GM19238 (cell line): ENCODE measurements around the gene CCDC77.

Source experiments
- DNase-seq: peaks from one replicate; pipeline ENCODE4 v3.0.0; 2011; ENCODE audit warnings: low spot score; ENCODE audit not compliant: insufficient read length

Gene CCDC77

DNA sequence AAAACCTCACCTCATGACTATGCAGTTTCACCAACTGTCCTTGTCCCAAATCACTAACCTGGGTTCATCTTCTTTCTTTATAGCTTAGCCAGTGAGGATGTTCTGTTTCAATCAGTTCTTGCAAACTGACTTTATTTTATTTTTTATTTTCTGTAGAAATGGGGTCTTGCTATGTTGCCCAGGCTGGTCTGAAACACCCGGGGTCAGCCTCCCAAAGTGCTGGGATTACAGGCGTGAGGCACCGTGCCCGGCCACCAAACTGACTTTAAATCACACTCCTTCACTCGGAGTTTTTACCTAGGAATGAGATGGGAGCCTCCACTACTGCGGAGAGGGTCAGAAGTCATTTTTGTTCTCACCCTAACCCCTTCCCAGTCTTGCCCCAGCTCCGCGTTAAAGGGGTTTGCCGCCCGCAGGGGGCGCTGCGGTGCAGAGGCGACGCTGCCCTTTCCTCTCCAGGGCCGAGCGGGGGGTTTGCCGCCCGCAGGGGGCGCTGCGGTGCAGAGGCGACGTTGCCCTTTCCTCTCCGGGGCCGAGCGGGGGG is 51.3 kb downstream of the CCDC77 start:
- peak; percentile 43 for DNase-seq

DNA sequence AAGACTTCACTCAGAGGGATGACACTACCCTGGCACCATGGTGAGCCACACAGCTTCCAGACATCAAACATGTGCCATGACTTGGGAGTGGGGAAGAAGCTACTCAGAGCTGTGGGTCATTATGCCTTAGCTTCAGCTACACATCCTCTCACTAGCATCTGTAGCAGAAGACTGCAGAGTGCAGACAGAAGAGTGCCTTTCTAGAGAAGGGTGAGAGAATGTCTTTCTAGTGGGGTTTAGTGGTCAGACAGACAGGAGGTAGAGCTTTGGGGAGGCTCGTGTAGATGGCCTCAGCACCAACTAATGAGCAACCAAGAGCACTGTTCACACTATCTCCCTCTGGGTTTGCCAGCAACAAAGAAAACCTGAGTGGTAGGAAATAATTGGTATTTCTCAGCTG is 53.4 kb downstream of the CCDC77 start:
- no peak for DNase-seq

DNA sequence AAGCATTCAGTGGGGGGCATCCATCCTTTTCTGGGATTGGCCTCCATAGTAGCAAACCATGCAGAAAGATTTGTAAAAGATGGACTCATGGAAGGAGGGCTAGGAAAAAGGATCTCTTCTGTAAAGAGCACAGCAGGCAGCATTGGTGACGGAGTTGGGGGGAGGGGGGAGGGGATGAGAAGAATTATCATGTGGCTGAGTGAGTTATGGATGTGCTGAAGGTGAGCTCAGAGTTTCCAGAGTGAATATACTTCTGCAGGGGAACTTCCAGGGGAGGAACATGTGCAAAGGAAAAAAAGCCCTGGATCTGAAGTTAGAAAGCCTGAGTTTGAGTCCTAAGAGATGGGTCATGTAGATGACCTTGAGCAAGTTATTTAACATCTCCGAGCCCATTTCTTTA is 54.4 kb downstream of the CCDC77 start:
- DNase-seq, result no peak

DNA sequence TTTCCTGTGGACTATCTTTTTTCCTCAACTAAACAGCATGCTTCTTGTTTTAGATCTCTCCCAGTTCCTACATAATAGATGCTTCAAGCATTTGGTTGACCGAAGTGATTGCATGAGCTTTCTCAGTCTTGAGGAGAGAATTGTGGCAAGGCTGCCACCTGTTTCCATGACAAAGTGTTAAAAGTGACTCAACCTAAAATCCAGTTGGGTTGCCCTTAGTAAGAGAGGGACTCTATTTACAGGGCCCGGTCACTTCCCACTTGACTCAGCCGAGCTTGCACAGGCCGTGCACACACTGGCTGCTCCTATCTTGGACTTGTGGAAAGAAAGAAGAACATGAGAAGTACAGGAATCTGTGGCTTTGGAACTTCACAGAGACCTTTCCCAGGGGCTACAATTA is 56.2 kb downstream of the CCDC77 start:
- no peak for DNase-seq

DNA sequence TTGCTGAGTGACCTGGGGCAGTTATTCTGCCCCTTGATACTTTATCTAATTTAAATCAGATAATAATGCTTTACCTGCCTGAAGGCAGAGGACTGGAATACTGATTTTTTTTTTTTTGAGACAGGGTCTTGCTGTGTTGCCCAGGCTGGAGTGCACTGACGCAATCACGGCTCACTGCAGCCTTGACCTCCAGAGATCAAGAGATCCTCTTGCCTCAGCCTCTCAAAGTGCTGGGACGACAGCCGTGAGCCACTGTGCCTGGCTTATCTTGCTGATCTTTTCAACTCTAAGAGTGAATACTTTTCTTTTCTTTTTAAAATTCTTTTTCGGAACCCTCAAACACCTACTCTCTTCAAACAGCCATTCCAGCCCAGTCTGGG is 57.6 kb downstream of the CCDC77 start:
- DNase-seq, result no peak

DNA sequence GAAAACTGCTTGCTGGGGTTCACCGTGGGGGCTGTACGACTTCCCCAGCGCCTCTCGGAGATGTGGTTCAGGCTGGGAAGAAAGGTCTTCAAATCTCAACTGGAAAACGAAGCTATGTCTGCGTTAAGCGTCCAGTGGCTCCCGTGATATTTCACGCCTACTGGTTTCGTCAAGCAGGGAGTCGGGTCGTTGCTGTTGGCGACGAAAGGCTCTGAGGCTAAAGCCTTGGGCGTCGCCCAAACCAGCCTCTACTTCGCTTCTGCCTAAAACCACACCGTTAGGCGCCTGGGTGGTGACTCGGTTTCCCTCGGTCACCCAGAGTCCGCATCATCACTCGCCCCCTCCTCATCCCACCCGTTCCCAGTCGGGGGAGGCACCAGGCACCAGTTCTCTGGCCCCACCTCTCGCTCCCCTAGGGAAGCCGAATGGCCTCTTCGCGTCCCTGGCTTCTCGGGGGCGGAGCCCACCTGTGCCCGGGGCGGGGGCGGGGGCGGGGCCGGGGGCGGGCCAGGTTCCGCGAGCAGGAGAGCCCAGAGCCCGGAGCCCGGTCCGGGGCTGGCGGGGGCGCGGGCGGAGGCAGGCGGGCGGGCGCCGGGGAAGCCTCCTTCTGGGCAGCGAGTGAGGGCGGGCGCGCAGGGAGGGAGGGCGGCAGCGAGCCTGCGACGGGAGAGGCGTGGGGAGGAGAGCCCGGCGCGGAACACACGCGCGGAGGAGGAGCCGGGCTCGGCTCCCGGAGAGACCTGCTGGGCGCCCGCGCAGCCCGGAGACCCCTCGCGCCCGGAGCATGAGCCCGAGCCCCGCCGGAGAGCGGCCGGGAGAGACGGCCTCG is 58.2 kb downstream of the CCDC77 start, which contains the start of gene B4GALNT3:
TSS of gene B4GALNT3 (plus strand) at position 510 of the 829 bp plus-strand sequence. CDS start 438 bp downstream, outside the sequence.
- no peak for DNase-seq

DNA sequence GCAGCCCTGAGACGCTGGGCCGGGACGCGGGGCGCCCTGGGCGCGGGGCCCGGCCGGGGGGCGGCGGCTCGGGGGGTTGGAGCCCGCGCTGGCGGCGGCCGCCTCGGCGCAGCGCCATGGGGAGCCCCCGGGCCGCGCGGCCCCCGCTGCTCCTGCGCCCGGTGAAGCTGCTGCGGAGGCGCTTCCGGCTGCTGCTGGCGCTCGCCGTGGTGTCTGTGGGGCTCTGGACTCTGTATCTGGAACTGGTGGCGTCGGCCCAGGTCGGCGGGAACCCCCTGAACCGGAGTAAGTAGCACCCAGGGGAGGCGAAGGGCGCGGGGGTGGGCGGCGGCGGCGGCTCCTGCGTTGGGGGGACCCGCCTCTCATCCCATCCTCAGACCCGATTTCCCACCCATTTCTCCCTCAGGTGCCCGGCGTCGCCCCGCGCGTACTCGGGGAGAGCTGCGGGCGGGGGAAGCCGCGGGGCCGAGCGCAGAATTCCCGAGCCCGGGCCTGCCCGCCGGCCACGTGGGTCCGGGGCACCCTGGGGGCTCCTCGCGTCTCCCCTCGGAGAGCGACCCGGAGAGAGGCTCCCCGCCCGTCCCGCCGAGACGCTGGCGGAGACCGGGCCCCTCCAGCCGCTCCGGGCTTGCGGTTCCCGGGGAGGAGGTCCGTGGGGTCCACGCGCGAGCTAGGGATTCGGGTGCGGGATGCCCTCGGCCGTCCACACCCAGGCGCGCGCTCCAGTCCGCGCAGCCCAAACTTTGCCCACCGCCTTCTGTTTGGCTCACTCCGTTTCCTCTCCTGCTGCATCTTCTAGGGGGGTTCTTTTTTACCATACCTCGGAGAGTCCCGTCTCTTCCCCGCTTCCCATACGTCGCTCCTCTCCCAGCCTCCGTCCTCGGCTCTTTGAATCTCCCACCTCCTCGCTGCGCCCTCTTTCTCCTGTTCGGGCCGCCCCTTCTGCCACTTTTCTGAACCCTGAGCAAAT is 59.1 kb downstream of the CCDC77 start:
- no peak for DNase-seq

DNA sequence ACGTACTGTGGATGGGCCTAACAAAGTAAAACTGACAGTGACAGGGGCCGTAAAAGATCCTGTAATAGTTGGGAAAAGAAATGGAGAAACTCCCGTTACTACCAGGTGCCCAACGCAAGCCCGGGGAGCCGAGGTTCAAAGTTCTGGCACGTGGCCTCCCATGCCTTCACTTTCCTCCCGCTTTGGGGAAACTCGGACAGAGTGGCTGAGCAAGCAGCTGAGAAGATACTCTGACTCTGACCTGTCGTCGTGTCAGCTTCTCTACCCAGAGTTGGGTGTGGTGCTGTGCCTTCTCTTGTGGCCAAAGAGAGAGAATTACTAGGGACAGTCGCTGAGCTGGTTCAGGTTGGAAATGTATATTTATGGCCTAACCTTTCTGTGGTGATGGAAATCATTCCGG is 60.0 kb downstream of the CCDC77 start:
- DNase-seq, result no peak

DNA sequence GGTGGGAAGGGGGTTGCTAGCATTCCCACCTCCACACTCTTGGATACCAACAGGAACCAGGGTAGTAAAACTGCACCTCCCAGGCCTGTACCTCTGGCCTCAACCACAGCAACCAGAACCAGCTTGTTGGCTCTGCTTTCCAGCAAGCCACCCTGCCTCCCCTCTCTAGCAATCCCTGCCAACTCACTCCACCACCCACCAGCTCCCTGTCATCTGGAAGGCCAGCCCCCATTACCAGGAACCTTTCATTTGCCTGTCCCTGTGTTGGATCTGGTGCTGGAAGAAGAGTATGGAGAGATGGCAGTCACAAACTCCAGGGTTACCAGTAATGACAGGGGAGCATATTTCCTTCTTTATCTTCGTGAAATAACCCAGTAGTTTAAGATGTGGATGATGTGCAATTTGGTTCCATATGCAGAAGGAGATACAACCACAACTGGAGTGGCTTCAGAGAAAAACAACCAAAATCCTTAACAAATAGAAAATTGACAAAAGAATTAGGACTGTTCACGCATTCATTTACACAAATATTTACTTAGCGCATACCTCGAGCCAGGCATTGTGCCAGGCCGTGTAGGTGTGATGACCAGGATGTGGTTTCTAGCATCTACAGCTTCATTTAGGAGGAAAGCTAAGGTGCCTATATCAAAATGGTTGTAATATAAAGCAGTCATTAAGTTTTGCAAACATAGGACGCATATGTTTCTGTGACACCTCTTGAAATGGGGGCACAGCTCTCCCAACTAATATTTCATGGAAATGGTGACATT is 61.7 kb downstream of the CCDC77 start:
- DNase-seq, result no peak

DNA sequence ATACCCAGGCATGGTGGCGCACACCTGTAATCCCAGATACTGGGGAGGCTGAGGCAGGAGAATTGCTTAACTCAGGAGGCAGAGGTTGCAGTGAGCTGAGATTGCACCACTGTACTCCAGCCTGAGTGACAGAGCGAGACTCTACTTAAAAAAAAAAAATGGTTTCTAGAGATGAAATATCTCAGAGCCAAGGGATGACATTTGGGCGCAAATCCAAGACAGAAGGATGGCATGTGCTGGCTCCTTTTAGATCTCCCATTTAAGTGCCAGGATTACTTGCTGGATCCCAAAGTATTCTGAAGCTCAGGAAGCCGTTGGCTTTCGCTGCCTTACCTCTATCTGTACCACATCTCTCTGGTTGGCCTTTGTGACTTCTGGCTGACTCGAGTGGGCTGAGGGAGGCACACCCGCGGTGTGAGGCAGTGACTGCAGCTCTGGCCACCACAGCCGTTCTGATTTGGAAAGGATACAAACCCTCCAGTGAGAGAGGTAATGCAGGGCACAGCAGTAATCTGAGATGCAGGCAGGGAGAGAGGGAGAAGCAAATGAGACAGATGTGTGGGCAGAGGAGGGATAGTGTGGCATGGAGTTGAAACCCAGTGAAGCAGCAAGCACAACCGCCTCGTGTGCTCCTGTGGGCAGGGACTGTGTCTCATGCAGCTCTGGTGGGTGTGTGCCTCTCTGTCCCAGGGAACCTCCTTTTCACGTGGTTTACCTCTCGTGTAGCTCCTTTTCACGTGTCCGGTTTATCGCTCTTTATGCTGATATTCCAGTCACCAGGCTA is 63.2 kb downstream of the CCDC77 start:
- DNase-seq, result no peak

DNA sequence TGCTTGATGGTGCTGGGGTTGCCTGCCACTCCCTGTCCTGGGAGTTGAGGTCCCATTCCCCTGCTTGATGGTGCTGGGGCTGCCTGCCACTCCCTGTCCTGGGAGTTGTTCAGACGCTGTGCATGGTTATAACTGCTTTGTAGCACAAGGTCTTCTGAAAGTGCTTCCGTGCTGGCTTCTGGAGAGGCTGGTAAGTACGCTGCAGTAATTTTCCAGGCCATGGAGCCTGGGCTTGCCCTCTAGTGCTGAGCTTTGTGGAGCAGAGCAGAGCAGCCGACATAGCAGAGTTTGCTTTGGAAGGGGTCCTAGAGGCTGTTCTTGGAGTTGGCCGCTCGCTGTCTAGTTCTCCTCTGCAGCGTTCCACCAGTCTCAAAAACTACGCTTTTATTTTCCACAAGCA is 64.6 kb downstream of the CCDC77 start:
- no peak for DNase-seq

DNA sequence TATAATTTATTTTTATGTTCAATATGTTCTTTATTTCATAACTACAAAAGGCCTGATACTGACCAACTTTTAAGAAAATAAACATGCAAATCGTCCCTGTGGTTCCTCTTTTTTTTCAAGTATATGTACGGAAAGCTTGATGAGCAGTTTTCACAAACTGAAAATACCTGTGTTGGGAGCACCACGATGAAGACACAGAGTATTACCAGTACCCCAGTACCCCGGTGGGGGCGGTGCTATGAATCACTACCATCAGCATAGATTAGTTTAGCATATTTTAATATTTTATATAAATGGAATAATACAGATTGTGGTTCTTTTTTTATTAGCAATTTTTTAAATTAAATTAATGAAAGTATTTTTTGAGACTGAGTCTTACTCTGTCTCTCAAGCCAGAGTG is 65.3 kb downstream of the CCDC77 start:
- no peak for DNase-seq

DNA sequence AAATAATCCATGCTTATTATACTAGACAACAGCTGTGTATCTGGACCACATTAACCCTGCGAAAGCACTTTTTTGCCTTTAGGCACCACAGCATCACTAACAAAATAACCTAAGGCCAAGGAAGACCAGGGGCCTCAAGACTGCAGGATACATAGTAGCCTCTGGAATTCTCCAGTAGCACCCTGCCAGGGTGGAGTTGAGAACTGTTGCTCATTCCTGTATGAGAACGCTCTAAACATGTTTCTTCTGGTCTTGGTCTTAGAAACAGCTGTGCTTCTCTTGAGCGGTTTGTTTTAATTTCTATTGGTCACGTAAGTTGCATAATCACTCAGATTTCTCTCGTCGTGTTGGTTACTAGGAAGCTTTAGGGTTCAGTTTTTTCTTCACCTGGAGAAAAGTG is 66.1 kb downstream of the CCDC77 start:
- DNase-seq, result no peak

DNA sequence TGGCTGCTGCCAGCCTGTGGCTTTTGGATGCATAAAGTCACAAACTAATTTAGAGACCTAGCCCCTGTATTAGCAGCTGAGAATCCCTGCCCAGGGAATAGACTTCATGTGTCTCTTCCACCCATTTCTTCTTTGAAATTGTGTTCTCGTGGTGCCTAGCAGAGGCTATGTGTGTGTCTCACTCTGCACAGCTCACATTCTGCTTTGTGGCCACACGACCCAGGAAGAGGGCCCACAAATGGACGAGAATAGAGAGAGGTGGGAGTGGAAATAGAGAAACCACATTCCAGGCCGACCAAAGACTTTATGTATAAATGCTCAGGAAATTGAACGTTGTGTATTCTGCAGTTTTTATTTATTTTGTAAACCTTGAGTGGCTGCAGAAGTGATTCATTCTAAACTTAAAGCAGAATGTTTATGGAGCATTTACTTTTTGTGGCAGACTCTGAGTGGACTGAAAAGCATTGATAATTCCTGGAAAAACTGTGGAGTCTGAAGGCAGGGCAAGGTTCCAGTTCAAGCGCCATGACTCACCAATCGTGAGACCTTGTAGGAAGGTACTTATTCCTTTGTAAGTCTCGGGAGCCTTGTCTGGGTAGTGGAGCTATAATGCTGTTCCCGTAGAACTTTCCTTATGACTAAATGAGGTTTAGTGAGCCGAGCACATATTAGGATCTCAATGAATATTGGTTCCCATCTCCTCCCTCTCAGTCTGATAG is 67.4 kb downstream of the CCDC77 start:
- no peak for DNase-seq

DNA sequence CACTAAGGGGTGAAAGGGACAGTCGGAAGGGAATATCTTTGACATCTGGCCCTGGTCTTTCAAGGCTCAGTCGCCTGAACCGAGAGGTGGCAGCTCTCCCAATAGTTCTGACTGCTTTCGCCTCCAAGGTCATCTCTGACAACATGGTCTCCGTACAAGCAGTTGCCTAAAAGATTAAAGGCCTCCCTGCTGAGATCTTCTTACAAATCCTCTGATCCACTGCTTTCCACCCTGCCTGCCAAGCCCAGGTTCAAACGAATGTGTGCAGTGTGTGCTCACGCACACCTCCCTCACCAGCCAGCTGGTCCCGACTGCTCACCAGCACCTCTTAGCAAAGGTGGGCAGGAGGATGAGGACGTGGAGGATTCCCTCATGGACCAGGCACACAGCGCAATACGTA is 68.7 kb downstream of the CCDC77 start:
- no peak for DNase-seq

DNA sequence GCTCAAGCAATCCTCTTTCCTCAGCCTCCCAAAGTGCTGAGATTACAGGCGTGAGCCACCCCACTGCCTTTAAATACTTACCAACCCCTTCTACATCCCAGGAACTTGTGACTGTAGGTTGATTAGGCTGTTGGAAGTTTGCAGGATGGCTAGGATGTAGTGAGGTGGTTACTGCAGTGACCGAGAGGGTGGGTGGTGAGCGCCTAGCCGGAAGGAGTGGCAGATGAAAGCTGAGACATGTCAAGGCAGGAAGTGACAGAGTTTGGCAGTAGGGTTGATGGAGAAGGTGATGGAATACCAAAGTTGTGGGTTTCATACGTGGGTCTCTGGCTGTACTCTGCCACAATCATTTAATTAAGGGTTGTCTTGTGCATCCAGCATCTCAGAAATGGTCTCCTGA is 71.8 kb downstream of the CCDC77 start:
- no peak for DNase-seq

DNA sequence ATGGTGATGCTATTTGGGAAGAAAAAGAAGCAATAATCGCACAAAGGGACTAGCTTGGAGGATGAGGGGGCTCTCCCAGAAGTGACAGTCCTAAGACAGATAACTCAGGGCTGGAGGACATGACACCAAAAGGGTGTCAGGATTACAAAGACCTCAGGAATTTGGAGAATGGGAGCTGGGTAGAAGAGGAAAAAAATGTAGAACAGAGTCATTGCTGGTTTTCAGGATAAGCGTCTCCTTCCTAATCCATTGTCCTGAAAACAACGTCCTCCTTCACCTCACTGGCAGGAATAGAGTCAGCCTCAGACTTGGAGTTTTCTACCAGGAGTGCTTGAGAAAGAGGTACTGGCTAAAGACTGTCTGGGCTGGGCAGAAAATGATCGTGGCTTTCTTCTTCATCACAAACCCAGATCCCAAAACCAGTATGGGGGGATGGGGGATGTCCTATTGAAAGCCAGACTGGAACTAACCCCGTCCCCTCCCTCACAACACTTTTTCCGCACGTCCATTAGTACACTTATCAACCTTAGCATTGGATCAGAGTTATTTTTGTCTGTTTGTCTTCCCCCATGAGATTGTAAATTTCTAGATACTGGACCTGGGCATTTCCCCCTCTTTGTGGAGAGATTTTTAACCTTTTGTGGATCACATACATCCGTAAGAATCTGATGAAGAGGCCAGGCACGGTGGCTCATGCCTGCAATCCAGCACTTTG is 72.6 kb downstream of the CCDC77 start:
- no peak for DNase-seq

DNA sequence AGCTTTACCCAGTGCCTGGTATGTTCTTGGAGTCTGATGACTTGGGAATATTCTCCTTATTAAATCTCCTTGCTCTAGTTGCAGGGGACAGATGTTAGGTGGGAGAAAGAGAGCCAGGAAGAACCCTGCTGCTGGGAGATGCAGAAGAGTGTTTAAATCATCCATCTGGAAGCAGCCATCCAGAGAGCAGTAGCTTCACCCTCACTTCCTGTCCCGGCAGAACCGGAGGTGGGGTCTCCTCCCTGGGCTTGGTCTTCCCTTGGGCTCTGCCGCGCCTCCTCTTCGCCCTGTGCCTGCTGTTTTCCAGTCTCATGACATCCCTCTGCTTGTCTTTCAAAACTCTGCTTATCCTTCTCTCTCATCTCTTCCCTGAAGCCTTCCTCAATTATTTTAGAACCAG is 73.8 kb downstream of the CCDC77 start:
- DNase-seq, result no peak

DNA sequence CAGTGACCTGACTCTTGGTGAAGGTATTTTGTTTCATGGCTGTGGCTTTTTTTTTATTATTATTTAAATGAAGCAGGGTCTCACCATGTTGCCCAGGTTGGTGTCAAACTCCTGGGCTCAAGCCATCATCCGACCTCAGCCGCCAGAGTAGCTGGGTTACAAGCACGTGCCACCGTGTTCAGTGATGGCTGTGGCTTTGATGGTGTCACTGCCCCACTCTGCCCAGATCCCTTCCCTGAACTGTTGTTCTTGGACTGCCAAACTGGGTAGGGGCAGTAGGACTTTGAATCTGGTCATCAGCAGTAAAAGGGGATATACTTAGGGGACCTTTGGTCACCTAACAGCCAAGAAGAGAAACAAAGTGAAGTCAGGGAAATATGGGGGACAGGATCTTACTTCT is 77.7 kb downstream of the CCDC77 start:
- DNase-seq, result no peak
